22Rv1 (cell line): Measurements from ENCODE around the gene GCH1.
"Not testable (repeated sequence)": the region's sequence is repeated elsewhere in the genome, so short reads cannot be mapped to it uniquely, and the experiment has no call there.

ENCODE experiments used
- H3K27ac ChIP-seq: fragments of 450-650 bp; 2 replicates; pipeline ENCODE4 v1.5.1; 2017
- ZFX ChIP-seq: fragments of 450-650 bp; IDR thresholded peaks from 2 replicates; pipeline ENCODE4 v1.6.1; 2017; ENCODE audit warnings: antibody characterized with exemption, borderline replicate concordance
- TF ChIP-seq, protein P1 (sequence below): fragments of 450-650 bp; IDR thresholded peaks from 2 replicates; pipeline ENCODE4 v1.5.1; 2017; ENCODE audit warnings: mild to moderate bottlenecking

Gene GCH1

DNA sequence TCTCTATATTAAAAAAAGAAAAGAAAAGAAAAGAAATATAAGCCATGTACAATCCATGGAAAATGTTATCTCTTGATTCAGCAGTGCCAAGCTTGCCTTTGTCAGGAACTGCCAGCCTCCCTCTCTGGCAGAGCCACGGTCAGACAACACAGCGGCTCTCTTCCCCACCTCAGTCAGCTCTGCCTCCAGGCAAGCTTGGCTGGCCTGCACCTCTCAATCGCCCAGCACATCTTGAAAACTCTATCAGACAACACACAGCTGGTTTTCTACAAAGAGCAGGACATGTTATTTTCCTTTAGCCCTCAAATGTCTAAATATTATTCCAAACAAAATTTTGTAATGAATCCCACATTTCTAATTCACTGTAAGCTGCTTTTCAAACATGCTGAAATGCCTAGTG lies 20.0 kb upstream of the GCH1 start:
- no peak overlapping the region for H3K27ac ChIP-seq
- TF ChIP-seq, protein P1, sequence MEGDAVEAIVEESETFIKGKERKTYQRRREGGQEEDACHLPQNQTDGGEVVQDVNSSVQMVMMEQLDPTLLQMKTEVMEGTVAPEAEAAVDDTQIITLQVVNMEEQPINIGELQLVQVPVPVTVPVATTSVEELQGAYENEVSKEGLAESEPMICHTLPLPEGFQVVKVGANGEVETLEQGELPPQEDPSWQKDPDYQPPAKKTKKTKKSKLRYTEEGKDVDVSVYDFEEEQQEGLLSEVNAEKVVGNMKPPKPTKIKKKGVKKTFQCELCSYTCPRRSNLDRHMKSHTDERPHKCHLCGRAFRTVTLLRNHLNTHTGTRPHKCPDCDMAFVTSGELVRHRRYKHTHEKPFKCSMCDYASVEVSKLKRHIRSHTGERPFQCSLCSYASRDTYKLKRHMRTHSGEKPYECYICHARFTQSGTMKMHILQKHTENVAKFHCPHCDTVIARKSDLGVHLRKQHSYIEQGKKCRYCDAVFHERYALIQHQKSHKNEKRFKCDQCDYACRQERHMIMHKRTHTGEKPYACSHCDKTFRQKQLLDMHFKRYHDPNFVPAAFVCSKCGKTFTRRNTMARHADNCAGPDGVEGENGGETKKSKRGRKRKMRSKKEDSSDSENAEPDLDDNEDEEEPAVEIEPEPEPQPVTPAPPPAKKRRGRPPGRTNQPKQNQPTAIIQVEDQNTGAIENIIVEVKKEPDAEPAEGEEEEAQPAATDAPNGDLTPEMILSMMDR: no peak
- no peak for TF ChIP-seq ZFX

DNA sequence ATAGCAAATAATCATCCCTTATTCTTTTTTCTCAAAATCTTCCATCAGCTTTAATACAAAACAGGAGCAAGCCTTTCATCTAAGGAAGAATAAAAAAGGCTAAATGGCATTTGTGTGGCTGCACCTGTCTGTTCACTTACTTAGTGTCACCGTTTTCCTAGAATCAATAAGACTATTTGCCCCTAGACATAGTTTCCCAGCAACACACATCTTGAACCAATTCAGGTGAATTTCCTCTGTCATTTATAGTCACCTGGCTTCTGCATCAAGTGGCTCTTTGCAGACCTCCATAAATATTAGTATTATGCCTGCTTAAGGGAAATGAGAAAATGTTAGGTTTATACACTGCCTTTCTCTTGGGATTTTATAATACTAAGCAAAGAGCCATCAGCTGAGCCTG lies 17.4 kb upstream of the GCH1 start:
- TF ChIP-seq, protein P1: no peak
- H3K27ac ChIP-seq: no peak overlapping the region

DNA sequence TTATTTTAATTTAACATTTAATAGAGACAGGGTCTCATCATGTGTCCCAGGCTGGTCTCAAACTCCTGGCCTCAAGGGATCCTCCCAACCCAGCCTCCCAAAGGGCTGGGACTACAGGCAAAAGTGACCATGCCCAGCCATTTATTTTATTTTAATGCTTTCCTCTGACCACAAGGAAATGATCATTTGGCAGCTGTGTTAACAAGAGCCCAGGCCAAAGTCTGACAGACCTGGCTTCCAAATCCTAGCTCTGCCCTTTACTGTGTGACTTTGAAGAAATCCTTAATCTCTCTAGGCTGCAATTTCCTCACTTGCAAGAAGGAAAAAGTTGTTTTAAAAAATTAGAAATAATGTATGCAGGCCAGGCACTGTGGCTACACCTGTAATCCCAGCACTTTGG lies 16.7 kb upstream of the GCH1 start:
- TF ChIP-seq, protein P1: no peak
- no peak for TF ChIP-seq ZFX
- no peak overlapping the region for H3K27ac ChIP-seq

DNA sequence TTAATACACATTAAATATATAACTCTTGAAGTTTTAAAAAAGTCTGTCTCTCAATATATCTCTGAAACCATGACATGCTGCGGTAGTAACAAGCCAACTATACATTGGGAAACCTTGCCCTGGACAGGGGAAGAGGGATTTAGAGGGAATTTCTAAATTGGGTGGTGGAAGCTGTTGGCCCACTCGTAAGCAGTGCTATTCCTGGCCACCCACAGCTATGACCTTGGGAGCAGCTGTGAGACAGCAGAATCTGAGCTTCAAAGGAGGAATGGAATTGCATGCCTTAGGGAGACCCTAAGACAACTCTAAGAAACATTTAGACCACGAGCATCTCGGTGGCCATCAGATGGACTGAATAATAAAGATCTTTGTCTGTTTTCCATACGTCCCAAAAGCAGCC lies 15.8 kb upstream of the GCH1 start:
- no peak for TF ChIP-seq ZFX
- TF ChIP-seq, protein P1: no peak
- H3K27ac ChIP-seq: no peak overlapping the region

DNA sequence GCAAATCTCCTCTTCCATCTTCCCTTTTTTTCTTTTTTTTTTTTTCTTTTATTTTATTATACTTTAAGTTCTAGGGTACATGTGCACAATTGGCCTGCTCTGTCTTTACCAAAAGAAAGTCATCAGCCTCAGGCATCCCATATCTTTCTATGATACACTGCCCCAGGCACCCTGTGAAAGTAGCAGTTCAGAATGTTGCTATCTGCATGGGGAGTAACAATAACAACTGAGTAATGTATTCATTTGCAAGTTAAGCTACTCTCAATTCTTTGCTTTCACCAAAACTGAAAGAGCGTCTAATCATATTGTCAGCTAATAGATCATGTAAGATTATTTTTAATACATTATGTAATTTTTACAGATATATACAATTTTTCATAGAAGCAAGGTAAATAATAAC lies 13.5 kb upstream of the GCH1 start:
- TF ChIP-seq, protein P1: no peak
- TF ChIP-seq ZFX: no peak
- H3K27ac ChIP-seq: no peak overlapping the region

DNA sequence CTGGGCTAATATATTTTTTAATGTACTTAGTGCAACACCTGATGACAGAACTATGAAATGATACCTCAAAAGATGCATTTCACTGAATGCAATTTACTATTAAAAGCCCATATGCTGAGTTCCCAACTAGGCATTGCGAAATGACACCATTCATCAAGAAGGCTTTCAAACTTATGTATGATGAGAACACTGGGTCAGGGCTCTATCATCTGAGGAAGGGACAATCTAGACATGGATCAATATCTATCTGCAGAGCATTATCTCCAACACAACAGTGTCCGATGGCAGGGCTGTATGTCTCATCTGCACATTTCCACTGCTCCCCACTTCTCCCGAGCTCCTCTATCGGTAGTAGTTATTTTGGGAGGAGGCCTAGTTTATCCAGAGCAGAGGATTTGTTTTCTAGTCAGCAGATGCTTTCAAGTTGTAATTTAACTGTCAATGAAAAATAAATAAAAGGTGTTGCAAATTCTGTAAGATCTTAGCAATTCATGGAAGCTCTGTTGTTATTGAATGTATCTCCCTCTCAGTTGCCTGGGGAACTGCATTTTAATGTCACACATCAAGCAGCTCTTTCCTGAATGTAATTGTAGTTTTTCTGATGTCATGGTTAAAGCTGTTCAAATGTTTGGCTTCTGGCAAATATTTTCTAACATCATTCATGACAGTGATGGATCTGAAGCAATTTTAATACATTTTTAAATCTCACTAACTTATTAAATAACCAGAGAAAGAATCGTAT lies 7.4 kb upstream of the GCH1 start:
- TF ChIP-seq, protein P1: no peak
- TF ChIP-seq ZFX: no peak
- no peak overlapping the region for H3K27ac ChIP-seq

DNA sequence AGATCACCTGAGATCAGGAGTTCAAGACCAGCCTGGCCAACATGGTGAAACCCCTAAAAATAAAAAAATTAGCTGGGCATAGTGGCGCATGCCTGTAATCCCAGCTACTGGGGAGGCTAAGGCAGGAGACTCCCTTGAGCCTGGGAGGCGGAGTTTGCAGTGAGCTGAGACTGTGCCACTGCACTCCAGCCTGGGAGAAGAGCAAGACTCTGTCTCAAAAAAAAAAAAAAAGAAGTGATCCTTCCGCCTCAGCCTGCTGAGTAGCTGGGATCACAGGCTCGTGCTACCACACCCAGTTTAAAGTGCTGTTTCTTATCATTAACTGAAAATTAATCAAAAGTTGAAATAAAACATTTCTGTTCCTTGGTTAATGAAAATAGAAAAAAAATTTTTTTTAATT lies 6.3 kb upstream of the GCH1 start:
- not testable (repeated sequence) for H3K27ac ChIP-seq

DNA sequence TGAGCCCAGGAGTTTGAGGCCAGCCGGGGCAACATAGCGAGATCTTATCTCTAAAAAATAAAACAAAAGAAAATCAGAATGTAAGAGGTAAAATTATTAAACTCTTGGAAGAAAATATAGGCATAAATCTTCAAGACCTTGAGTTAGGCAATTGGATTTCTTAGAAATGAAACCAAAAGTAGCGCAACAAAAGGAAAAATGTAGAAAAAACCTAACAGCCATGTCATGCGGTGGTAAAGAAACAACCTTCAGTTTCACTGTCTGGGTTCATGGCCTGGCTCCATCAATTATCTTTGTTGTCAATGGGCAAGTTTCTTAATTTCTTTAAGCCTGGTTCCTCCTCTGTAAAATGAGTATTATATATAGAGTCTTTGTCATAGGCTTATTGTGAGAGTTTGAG lies 5.6 kb upstream of the GCH1 start:
- H3K27ac ChIP-seq: no peak overlapping the region
- no peak for TF ChIP-seq ZFX
